CMK (cell line): Measurements from ENCODE around the gene COX7A2.

Source experiments
- DNase-seq: peaks from one replicate; pipeline ENCODE4 v3.0.0-alpha.2; 2010; ENCODE audit warnings: low read depth

COX7A2 gene

DNA sequence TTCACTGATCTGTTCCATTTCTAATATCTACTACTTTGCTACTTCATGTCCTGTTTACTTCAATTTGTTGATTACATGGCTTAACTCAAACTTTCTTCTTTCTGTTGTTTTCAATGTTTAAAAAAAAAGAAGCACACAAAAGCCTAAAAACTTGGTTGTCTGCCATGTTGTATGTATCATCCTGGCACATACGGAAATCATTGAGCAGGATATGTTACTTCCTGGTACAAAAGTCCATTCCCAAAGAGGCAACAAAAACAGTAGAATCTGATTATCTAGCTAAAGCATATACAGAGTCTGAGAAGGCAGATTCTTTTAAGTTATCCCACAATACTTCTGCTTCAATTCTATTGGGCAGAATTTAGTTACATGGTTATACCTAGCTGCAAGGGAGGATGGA lies 23.2 kb downstream of the COX7A2 start:
- DNase-seq: no peak

GRCh38 chr6:75219263-75219662 lies 24.3 kb downstream of the COX7A2 start:
- no peak for DNase-seq

GRCh38 chr6:75217193-75217592 lies 26.4 kb downstream of the COX7A2 start:
- no peak for DNase-seq

DNA sequence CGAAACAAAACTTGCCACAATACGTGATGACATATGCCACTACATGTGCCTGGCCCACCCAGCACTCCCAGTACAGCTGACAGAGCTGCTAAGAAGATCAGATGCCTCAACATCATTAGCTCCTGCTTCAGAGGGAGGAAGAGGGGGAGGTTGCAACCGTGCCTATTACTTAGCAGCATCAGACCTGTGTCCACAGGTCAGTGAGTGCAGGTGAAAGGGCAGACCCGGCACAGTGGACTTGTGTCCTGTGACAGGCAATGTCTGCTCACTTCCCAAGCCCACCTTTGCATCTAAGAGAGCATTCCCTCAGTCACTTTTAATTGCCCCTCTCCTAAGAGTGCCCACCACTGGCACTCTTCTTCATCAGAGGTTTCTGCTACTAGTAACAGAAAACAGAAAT lies 28.3 kb downstream of the COX7A2 start:
- no peak for DNase-seq

GRCh38 chr6:75213732-75214131 lies 29.9 kb downstream of the COX7A2 start:
- DNase-seq: no peak

DNA sequence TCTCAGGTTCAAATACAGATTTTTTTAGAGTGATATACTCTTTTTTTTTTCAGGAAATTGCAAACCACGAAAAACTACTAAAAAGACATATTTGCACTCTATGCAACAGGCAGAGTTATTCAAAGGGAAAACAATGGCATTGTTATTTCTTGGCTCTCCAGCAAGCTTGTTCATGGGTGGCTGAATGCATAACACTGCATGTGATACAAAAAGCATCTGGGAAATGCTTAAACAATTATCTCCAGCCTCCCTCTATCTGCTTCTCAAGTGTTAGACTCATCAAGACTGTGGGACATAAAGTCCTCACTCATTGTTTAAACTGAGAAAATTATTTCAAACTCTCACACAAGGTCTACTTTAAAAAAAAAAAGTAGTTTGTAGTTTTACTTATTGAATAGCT lies 30.5 kb downstream of the COX7A2 start:
- DNase-seq: no peak

GRCh38 chr6:75211920-75212590 lies 31.5 kb downstream of the COX7A2 start:
- DNase-seq: no peak

DNA sequence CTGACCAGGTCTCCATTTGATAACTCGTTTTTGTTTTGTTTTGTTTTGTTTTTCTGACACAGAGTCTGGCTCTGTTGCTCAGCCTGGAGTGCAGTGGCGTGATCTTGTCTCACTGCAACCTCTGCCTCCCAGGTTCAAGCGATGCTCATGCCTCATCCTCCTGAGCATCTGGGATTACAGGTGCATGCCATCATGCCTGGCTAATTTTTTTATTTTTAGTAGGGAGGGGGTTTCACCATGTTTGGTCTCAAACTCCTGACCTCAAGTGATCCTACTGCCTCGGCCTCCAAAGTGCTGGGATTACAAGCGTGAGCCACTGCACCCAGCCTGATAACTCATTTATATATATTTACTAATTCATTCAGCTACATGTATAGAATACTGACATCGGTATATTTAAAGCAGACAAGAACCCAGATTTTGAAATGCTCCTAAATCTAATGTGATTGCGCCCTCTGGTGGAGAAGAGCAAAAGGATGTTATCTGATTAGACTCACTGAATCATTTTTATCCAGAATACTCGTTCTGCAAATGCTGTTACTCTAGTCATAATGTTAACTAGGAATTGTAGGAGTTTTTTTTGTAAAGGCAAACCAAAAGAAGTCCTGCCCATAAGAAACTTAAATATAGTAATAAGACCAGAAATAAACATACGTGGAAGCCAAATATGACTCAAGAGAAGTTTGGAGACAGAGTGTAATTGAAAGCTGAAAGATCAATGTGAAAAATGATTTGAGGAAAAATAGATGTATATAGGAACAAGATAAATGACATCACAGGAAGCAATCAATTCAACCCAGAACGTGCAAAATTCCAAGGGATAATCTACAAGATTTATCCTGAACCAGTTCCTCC lies 32.5 kb downstream of the COX7A2 start:
- peak; percentile 8 for DNase-seq

GRCh38 chr6:75209184-75209723 lies 34.3 kb downstream of the COX7A2 start:
- no peak for DNase-seq

GRCh38 chr6:75208298-75209183 lies 35.1 kb downstream of the COX7A2 start:
- DNase-seq: peak; percentile 21

DNA sequence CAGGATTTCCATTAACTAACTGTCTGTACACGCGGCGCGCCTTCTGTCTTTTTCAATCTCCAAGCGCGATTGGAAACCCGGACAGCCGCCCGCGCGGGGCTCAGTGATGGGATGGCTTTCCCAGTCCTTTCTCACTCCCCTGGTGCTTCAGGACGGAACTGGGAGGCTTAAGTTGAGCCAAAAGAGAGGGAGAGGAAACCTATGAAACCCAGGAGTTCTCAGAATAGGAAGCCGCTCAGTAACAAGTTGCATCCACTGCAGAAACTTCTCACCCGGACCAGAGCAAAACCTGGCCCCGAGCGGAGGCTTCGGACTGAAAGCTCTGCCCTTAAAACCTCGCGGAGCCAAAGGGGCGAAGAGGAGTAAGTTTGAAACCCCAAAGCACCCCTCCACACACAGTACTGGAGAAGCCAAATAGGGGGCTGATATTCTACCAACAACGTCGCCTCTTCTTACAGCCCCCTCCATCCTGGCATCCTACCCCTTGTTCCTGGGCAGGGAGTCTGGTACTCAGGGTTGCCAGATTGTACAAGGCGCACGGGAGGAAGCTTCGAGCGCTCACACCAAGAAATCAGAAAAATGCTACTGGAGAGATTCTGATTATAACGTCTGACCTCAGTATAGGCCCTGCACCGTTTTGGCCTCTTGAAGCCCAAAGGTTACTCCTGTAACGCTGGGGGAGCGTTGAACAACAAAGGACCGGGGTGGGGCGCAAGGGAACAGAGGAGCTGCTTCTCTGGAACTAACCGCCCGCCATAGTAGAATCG lies 36.8 kb downstream of the COX7A2 start:
- no peak for DNase-seq

GRCh38 chr6:75205776-75206575 lies 37.6 kb downstream of the COX7A2 start, which contains the start of gene COL12A1:
Gene COL12A1 (minus strand): TSS chr6:75206053. CDS start chr6:75202792, 3,261 bp downstream.
- DNase-seq: no peak

- DNase-seq: no peak
These were observed 38.4 kb downstream of the COX7A2 start for GRCh38 chr6:75204959-75205775.

DNA sequence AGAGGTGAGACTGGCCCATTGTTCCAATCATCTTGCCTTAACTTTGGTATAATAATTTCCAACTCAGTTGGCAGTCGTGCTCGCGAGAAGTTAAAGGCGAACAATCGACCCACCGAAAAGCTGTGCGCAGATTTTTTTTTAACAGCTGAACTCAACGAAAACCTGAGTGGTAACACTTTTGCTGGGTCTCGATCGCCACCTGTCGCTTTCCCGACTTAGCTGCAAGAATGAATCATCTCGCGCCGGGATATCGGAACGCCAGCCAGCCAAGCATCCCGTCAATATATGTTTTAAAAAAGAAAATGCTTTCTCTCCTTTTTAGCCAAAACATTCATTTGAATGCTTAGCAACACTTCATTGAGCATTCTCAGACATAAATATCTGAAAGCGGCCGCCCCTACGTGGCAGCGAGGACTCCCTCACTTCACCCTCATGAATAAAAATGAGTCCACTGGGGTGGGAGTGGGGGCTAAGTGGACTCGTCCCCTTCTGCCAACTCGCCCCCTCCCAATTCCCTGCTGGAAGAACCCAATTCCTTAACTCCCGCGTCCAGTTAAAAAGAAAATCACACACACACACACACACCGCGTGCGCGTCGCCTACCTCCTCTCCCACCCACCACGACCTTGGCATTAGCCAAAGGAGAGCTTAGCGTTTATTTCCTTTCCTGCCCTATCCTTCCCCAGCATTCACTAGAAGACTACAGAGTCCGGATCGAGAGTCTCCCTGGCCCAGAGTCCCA lies 39.2 kb downstream of the COX7A2 start:
- DNase-seq: no peak

GRCh38 chr6:75203721-75204120 lies 39.9 kb downstream of the COX7A2 start:
- DNase-seq: no peak

- no peak for DNase-seq
These were observed 40.9 kb downstream of the COX7A2 start for GRCh38 chr6:75202676-75203131.

DNA sequence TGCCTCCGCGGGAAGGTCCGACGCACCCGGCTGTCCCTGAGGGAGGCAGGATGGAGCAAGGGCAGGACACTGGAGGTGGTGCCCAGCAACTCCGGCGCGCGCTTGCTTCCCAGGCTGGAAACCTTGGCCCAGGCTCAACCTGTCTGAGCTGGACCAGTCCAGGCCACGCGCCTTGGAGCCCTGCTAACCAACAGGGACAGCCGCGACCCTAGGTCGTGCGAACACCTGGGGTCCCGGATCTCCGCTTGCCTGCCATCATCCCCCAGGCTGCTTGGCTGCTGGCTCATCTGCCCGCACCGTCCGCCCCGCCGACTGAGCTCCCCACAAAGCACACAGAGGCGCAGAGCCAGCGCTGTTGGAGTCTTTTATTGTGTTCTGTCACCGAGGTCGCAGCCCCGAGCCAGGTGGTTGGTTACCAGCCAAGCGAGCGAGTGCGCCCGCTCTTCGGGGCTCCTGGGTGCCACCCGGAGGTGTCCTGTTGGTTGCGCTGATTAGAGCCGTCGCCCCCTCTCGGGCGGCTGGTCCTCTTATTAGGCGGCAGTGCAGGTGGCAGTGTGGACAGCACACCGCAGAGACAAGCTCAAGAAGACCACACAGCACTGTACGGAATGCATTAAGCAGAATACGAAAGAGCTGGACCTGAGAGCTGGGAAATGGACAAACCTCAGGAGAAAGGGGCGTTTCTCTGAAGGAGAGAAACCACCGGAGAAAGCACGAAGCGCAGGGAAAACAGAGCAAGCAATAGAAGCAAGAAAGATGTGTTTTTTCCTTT lies 41.5 kb downstream of the COX7A2 start:
- DNase-seq: no peak

DNA sequence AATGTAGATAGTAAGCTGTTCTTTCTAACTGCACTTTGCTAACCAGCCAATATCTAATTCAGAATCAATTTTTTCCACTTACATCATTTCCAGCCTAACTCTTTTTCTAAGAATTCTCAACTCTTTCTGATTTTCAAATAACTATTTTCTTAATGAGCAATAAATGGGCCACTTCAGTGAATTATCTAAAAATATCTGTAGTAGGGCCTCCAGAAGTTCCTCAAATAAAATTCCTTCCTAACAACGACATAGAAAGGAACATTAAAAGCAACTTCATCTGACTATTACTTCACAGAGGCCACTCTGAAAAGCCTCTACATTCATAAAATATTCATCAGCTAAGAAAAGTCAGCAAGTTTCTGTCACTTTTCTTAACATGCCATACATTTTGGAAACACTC lies 42.6 kb downstream of the COX7A2 start:
- no peak for DNase-seq
